Tibial nerve (tissue), 4 donors: ENCODE measurements around the gene UBL4B. TPM values are rescaled to one million over a fixed set of nuclear protein-coding genes. Genes with fewer than 3 reads are reported as not detected.

Source experiments
- DNase-seq, 2 donors: peaks; one replicate each; pipeline ENCODE4 v3.0.0-alpha.2; 2019; ENCODE audit warnings: low spot score in 2 of 2
- H3K27ac ChIP-seq, 4 donors: fragments of 200-600 bp; sonication (generic) in 3 of 4; one replicate each; pipeline ENCODE4 v1.5.1; 2017 to 2019; ENCODE audit warnings: mild to moderate bottlenecking in 1 of 4
- H3K27me3 ChIP-seq, 2 donors: fragments of 200-600 bp; sonication (generic) in 1 of 2; one replicate each; pipeline versions ENCODE4 v1.5.1 to v1.6.0; 2017 to 2019
- H3K36me3 ChIP-seq, 3 donors: fragments of 200-600 bp; sonication (generic); one replicate each; pipeline ENCODE4 v1.5.1; 2018 to 2019
- H3K4me1 ChIP-seq, 4 donors: fragments of 200-600 bp; sonication (generic) in 3 of 4; one replicate each; pipeline ENCODE4 v1.5.1; 2017 to 2019
- H3K4me3 ChIP-seq, 4 donors: fragments of 200-600 bp; sonication (generic) in 3 of 4; one replicate each; pipeline ENCODE4 v1.5.1; 2017 to 2019; ENCODE audit warnings: mild to moderate bottlenecking in 1 of 4, moderate library complexity in 1 of 4
- H3K9me3 ChIP-seq, 4 donors: fragments of 200-600 bp; sonication (generic) in 3 of 4; one replicate each; pipeline ENCODE4 v1.5.1; 2017 to 2019
- CTCF ChIP-seq, 5 experiments: fragments of 200-600 bp in 3 of 5; fragments of 450-650 bp in 2 of 5; sonication (generic) in 3 of 5; IDR thresholded peaks; one replicate each; pipeline ENCODE4 v1.5.1; 2016 to 2019; ENCODE audit warnings: antibody characterized with exemption in 5 of 5, mild to moderate bottlenecking in 3 of 5, moderate library complexity in 2 of 5
- EP300 ChIP-seq, 2 donors: sonication (generic); formaldehyde crosslinking; IDR thresholded peaks; one replicate each; pipeline ENCODE4 v1.6.1; 2017; ENCODE audit warnings: antibody characterized with exemption in 2 of 2, mild to moderate bottlenecking in 1 of 2
- POLR2A ChIP-seq, 2 donors: fragments of 450-650 bp; IDR thresholded peaks; one replicate each; pipeline ENCODE4 v1.6.1; 2017; ENCODE audit warnings: antibody characterized with exemption in 2 of 2, mild to moderate bottlenecking in 2 of 2, moderate library complexity in 2 of 2
- WGBS, 2 donors: methylation state at CpG; one replicate each; pipeline ENCODE4 v1.1.5; 2018; 5-methylcytosine and 5-hydroxymethylcytosine counted together
- total RNA-seq, 4 donors: library from RNA; depleted of rRNA; stranded (reverse); fragments of >200 nt; gene quantifications; one replicate each; pipeline ENCODE4 v1.1.0, GENCODE V29; 2016

The UBL4B gene
- total RNA-seq, 4 donors from 2014 or later, result 0.42 TPM; not detected in 3

GRCh38 chr1:110134050-110134595 lies 21.9 kb downstream of the UBL4B start:
- Histone ChIP-seq H3K4me1 (peaks cover 0 to 11% (median 0%) of the 10 kb centered on the region in 4 donors), H3K27me3 (peaks cover 0 to 42% of the 10 kb centered on the region in 2 donors), H3K36me3 (no peaks in the 10 kb centered on the region), H3K27ac (no peak overlapping the region), H3K4me3 (no peak overlapping the region), H3K9me3 (no peaks in the 10 kb centered on the region)
- DNase-seq, result no peak
- 50 to 59% methylated on average over 11 of the region's 11 CpGs for WGBS, 2 donors
- TF ChIP-seq CTCF (IDR thresholded peaks at IDR 0.05) (no peak), POLR2A (IDR thresholded peaks at IDR 0.05) (no peak), EP300 (IDR thresholded peaks at IDR 0.05) (no peak)

- TF ChIP-seq POLR2A (IDR thresholded peaks at IDR 0.05) (no peak), CTCF (IDR thresholded peaks at IDR 0.05) (no peak), EP300 (IDR thresholded peaks at IDR 0.05) (no peak)
- no peaks in the 10 kb centered on the region for H3K36me3 ChIP-seq
- 49 to 64% methylated on average over 3 to 4 of the region's 4 CpGs for WGBS, 2 donors
- peaks cover 0 to 35% of the 10 kb centered on the region in 2 donors for H3K27me3 ChIP-seq
- H3K27ac ChIP-seq, result no peak overlapping the region
- H3K4me1 ChIP-seq, result peaks cover 0 to 5% (median 0%) of the 10 kb centered on the region in 4 donors
- no peak for DNase-seq
- H3K4me3 ChIP-seq, result no peak overlapping the region
- peaks cover 0 to 4% (median 0%) of the 10 kb centered on the region in 4 donors for H3K9me3 ChIP-seq
These were observed 23.0 kb downstream of the UBL4B start for GRCh38 chr1:110135246-110135645.

DNA sequence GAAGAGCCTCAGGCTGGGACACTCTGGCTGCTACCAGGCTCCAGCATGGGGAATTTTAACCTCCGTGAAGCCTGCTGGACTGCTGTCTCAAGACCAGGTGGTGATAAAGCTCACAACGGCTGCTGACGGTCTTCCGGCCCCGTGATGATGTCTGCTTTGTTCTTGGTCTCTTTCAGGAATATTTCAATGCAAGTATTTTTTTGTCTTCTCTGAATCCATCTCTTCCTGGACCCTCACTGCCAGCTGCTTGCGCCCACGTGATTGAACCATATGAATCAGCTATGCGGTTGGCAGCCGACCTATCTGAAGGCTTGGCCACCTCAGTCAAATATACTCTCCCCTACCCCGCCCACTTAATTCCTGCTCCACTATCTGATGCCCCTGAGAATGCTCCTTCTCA lies 23.4 kb downstream of the UBL4B start:
- 75 to 78% methylated on average over 10 of the region's 10 CpGs for WGBS, 2 donors
- Histone ChIP-seq H3K36me3 (no peaks in the 10 kb centered on the region), H3K4me3 (no peak overlapping the region), H3K4me1 (peaks cover 0 to under 1% (median 0%) of the 10 kb centered on the region in 4 donors), H3K27me3 (peaks cover 0 to 35% of the 10 kb centered on the region in 2 donors), H3K9me3 (peaks cover 0 to 4% (median 0%) of the 10 kb centered on the region in 4 donors), H3K27ac (no peak overlapping the region)
- no peak for TF ChIP-seq EP300 (IDR thresholded peaks at IDR 0.05)
- no peak for TF ChIP-seq CTCF (IDR thresholded peaks at IDR 0.05)
- no peak for TF ChIP-seq POLR2A (IDR thresholded peaks at IDR 0.05)
- DNase-seq, result no peak

- 3 to 4% methylated on average over 7 of the region's 7 CpGs for WGBS, 2 donors
- no peak for TF ChIP-seq EP300 (IDR thresholded peaks at IDR 0.05)
- no peak for TF ChIP-seq POLR2A (IDR thresholded peaks at IDR 0.05)
- TF ChIP-seq CTCF (IDR thresholded peaks at IDR 0.05), result no peak
These were observed 24.7 kb downstream of the UBL4B start for GRCh38 chr1:110136911-110137310.

DNA sequence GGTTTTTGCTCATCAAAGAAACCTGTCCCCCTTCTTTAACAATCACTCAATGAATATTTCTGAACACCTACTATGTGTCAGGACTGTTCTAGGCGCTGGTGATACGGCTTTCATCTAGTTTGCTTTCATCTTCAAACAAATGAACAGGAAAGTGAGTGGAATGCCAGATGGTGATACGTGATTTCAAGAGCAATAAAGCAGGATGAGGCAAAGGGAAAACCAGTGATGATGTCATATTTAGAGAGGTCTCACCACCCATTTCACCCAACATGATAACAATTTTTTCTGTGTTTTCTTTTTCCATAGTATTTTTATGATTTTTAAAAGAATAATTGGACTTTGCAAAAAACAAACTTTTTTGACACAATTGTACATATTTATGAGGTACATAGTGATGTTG lies 26.7 kb downstream of the UBL4B start:
- no peak overlapping the region for H3K27ac ChIP-seq
- TF ChIP-seq CTCF (IDR thresholded peaks at IDR 0.05) (no peak), EP300 (IDR thresholded peaks at IDR 0.05) (no peak), POLR2A (IDR thresholded peaks at IDR 0.05) (no peak)
- DNase-seq, result no peak
- 54 to 60% methylated on average over 3 of the region's 3 CpGs for WGBS, 2 donors
- peaks cover 0 to 4% (median 0%) of the 10 kb centered on the region in 4 donors for H3K9me3 ChIP-seq
- H3K36me3 ChIP-seq, result no peaks in the 10 kb centered on the region
- no peak overlapping the region for H3K4me3 ChIP-seq
- peaks cover 0 to 47% of the 10 kb centered on the region in 2 donors for H3K27me3 ChIP-seq
- H3K4me1 ChIP-seq, result no peaks in the 10 kb centered on the region

More at GRCh38 chr1:110136911-110137310, 24.7 kb downstream of the UBL4B start:
- no peaks in the 10 kb centered on the region for H3K36me3 ChIP-seq
- H3K4me1 ChIP-seq, result no peaks in the 10 kb centered on the region
- peaks cover 0 to 36% of the 10 kb centered on the region in 2 donors for H3K27me3 ChIP-seq
- peaks cover 0 to 4% (median 0%) of the 10 kb centered on the region in 4 donors for H3K9me3 ChIP-seq
- H3K27ac ChIP-seq, result no peak overlapping the region
- H3K4me3 ChIP-seq, result no peak overlapping the region
- no peak for DNase-seq
